ENCODE measurements around the gene FLYWCH2.

- TF ChIP-seq CTCF (IDR thresholded peaks at IDR 0.05; ENCODE audit: low read length) (no peak), EZH2 (IDR thresholded peaks at IDR 0.05; ENCODE audit: borderline replicate concordance, low read length) (no peak)
These were observed 43.2 kb upstream of the FLYWCH2 start for GRCh38 chr16:2839650-2840450.

Measured in OCI-LY1 (cell line).